Kasumi-1 (cell line): ENCODE data around the gene MAML2.
"Not testable (repeated sequence)": the region's sequence is repeated elsewhere in the genome, so short reads cannot be mapped to it uniquely, and the experiment has no call there.

ENCODE experiments used
- DNase-seq, 2 experiments: peaks; one replicate each; lab custom pipeline; 2025; lab: John Stamatoyannopoulos, UW

MAML2 gene

GRCh38 chr11:96271352-96271751, 71.6 kb downstream of the MAML2 start:
- DNase-seq: not testable (repeated sequence)

GRCh38 chr11:96268527-96268926, 74.5 kb downstream of the MAML2 start:
- DNase-seq: not testable (repeated sequence)

GRCh38 chr11:96267496-96268032, 75.4 kb downstream of the MAML2 start:
- DNase-seq: no peak

GRCh38 chr11:96267001-96267495, 75.9 kb downstream of the MAML2 start:
- DNase-seq: no peak

- DNase-seq: no peak
Measured at GRCh38 chr11:96265972-96266371, 77.0 kb downstream of the MAML2 start.

- DNase-seq: no peak
Measured at GRCh38 chr11:96265220-96265737, 77.7 kb downstream of the MAML2 start.

GRCh38 chr11:96264364-96264763, 78.6 kb downstream of the MAML2 start:
- DNase-seq: no peak

GRCh38 chr11:96263238-96263763, 79.7 kb downstream of the MAML2 start:
- peak; percentile 54 to 63 for DNase-seq

- no peak for DNase-seq
Measured at GRCh38 chr11:96260532-96260931, 82.5 kb downstream of the MAML2 start.

GRCh38 chr11:96260067-96260511, 82.9 kb downstream of the MAML2 start:
- no peak for DNase-seq

- peak in 1 of 2 experiments; percentile 18 for DNase-seq
Measured at GRCh38 chr11:96259134-96259830, 83.7 kb downstream of the MAML2 start.

GRCh38 chr11:96257972-96258934, 84.7 kb downstream of the MAML2 start:
- peak; percentile 23 to 38 for DNase-seq

GRCh38 chr11:96257036-96257435, 86.0 kb downstream of the MAML2 start:
- DNase-seq: no peak

GRCh38 chr11:96256215-96257011, 86.6 kb downstream of the MAML2 start:
- DNase-seq: peak; percentile 51 to 55

- no peak for DNase-seq
Measured at GRCh38 chr11:96254854-96255253, 88.1 kb downstream of the MAML2 start.

- DNase-seq: peak; percentile 49 to 72
Measured at GRCh38 chr11:96254087-96254486, 88.9 kb downstream of the MAML2 start.

- peak; percentile 17 to 52 for DNase-seq
Measured at GRCh38 chr11:96246718-96247552, 96.1 kb downstream of the MAML2 start.

- DNase-seq: peak; percentile 95 to 97
Measured at GRCh38 chr11:96242971-96243647, 99.9 kb downstream of the MAML2 start.

- DNase-seq: no peak
Measured at GRCh38 chr11:96242191-96242847, 100.7 kb downstream of the MAML2 start.
